NAMALWA (cell line): ENCODE data around the gene ACO1.
A peak's percentile ranks its signal among the peaks of the same experiment; 100 is the strongest.
"Not testable (repeated sequence)": the region's sequence is repeated elsewhere in the genome, so short reads cannot be mapped to it uniquely, and the experiment has no call there.

Experiments used
- DNase-seq: peaks from one replicate; pipeline ENCODE4 v3.0.0-alpha.2; 2015; ENCODE audit warnings: low spot score

Gene ACO1

GRCh38 chr9:32384364-32385151, at the start of gene ACO1:
Gene ACO1 (plus strand): TSS chr9:32384643. CDS start chr9:32405507, 20,864 bp downstream.
- peak; percentile 89 for DNase-seq

GRCh38 chr9:32334916-32335895, 49.2 kb upstream of the ACO1 start:
- DNase-seq: no peak

GRCh38 chr9:32339424-32339823, 45.0 kb upstream of the ACO1 start:
- no peak for DNase-seq

- DNase-seq: no peak
Measured at GRCh38 chr9:32340361-32340760, 44.1 kb upstream of the ACO1 start.

- no peak for DNase-seq
Measured at GRCh38 chr9:32344551-32345182, 39.8 kb upstream of the ACO1 start.

- DNase-seq: no peak
Measured at GRCh38 chr9:32345243-32345642, 39.2 kb upstream of the ACO1 start.

GRCh38 chr9:32347571-32347970, 36.9 kb upstream of the ACO1 start:
- no peak for DNase-seq

GRCh38 chr9:32348106-32348695, 36.2 kb upstream of the ACO1 start:
- no peak for DNase-seq

- no peak for DNase-seq
Measured at GRCh38 chr9:32349013-32349412, 35.4 kb upstream of the ACO1 start.

GRCh38 chr9:32350682-32351081, 33.8 kb upstream of the ACO1 start:
- DNase-seq: peak; percentile 50

GRCh38 chr9:32351845-32352244, 32.6 kb upstream of the ACO1 start:
- peak; percentile 39 for DNase-seq

- DNase-seq: not testable (repeated sequence)
Measured at GRCh38 chr9:32353476-32353875, 31.0 kb upstream of the ACO1 start.

GRCh38 chr9:32359452-32359851, 25.0 kb upstream of the ACO1 start:
- DNase-seq: no peak

GRCh38 chr9:32360983-32361673, 23.3 kb upstream of the ACO1 start:
- no peak for DNase-seq

- no peak for DNase-seq
Measured at GRCh38 chr9:32371279-32371678, 13.2 kb upstream of the ACO1 start.

GRCh38 chr9:32371679-32372078, 12.8 kb upstream of the ACO1 start:
- no peak for DNase-seq

- no peak for DNase-seq
Measured at GRCh38 chr9:32376285-32376684, 8.2 kb upstream of the ACO1 start.

GRCh38 chr9:32378496-32378895, 5.9 kb upstream of the ACO1 start:
- peak; percentile 85 for DNase-seq

- DNase-seq: peak; percentile 91
Measured at GRCh38 chr9:32378993-32379729, 5.3 kb upstream of the ACO1 start.

GRCh38 chr9:32380944-32381343, 3.5 kb upstream of the ACO1 start:
- no peak for DNase-seq
